ENCODE measurements around the gene SH3RF2. TPM values are rescaled to one million over a fixed set of nuclear protein-coding genes. Genes with fewer than 3 reads are reported as not detected.

The SH3RF2 gene
- total and polyA plus RNA-seq, 4 donors, result 1.0 to 10.5 (median 4.9) TPM

GRCh38 chr5:146059460-146060220, 123.3 kb downstream of the SH3RF2 start:
- no peak for TF ChIP-seq JUND (IDR thresholded peaks at IDR 0.05)
- no peak for TF ChIP-seq SP1 (IDR thresholded peaks at IDR 0.05)
- no peak for TF ChIP-seq MAX (IDR thresholded peaks at IDR 0.05)
- TF ChIP-seq RXRA (IDR thresholded peaks at IDR 0.05), result no peak
- TF ChIP-seq CTCF (IDR thresholded peaks at IDR 0.05; ENCODE audit: low read depth, low read length, missing input control), result no peak
- TF ChIP-seq TAF1 (conservative IDR thresholded peaks at IDR 0.05), result no peak
- TF ChIP-seq NR2F2 (IDR thresholded peaks at IDR 0.05), result no peak
- TF ChIP-seq RAD21 (IDR thresholded peaks at IDR 0.05), result no peak
- TF ChIP-seq GABPA (IDR thresholded peaks at IDR 0.05 in 1 of 2, conservative IDR thresholded peaks at IDR 0.05 in 1 of 2), result no peak
- TF ChIP-seq ZBTB33 (IDR thresholded peaks at IDR 0.05), result no peak
- TF ChIP-seq REST (IDR thresholded peaks at IDR 0.05), result no peak
- TF ChIP-seq EGR1 (IDR thresholded peaks at IDR 0.05; ENCODE audit: low read depth in 2 of 2), result no peak
- no peak for TF ChIP-seq FOXA1 (IDR thresholded peaks at IDR 0.05)
- TF ChIP-seq HNF4G (IDR thresholded peaks at IDR 0.05), result no peak
- no peak for TF ChIP-seq FOXA2 (IDR thresholded peaks at IDR 0.05)
- no peak overlapping the region for H3K4me3 ChIP-seq (ENCODE audit: low read depth in 1 of 3, low read length in 3 of 3)
- no peak overlapping the region for H3K27ac ChIP-seq (ENCODE audit: low read depth in 1 of 2, low read length in 2 of 2)
- H3K4me1 ChIP-seq (ENCODE audit: control insufficient read depth in 4 of 4, insufficient read depth in 4 of 4, low read length in 3 of 4), result no peaks in the 10 kb centered on the region
- no peaks in the 10 kb centered on the region for H3K27me3 ChIP-seq (ENCODE audit: control insufficient read depth in 4 of 4, insufficient read depth in 4 of 4, low read length in 3 of 4)
- WGBS, result 83% methylated on average over 22 of the region's 22 CpGs
- H3K9me3 ChIP-seq (ENCODE audit: control insufficient read depth in 4 of 4, low read length in 3 of 4), result no peaks in the 10 kb centered on the region
- no peak overlapping the region for H3K9ac ChIP-seq (ENCODE audit: low read depth in 1 of 2, low read length in 2 of 2)
- H3K36me3 ChIP-seq (ENCODE audit: control insufficient read depth in 4 of 4, insufficient read depth in 3 of 4, low read depth in 1 of 4, low read length in 3 of 4), result peaks cover 0 to 42% (median 25%) of the 10 kb centered on the region in 4 donors
- no peak for DNase-seq (ENCODE audit: low spot score)

GRCh38 chr5:146060221-146060585, 123.8 kb downstream of the SH3RF2 start:
- Histone ChIP-seq H3K9ac (ENCODE audit: low read depth in 1 of 2, low read length in 2 of 2) (no peak overlapping the region), H3K4me3 (ENCODE audit: low read depth in 1 of 3, low read length in 3 of 3) (no peak overlapping the region), H3K27me3 (ENCODE audit: control insufficient read depth in 4 of 4, insufficient read depth in 4 of 4, low read length in 3 of 4) (no peaks in the 10 kb centered on the region), H3K9me3 (ENCODE audit: control insufficient read depth in 4 of 4, low read length in 3 of 4) (no peaks in the 10 kb centered on the region), H3K27ac (ENCODE audit: low read depth in 1 of 2, low read length in 2 of 2) (no peak overlapping the region), H3K4me1 (ENCODE audit: control insufficient read depth in 4 of 4, insufficient read depth in 4 of 4, low read length in 3 of 4) (no peaks in the 10 kb centered on the region), H3K36me3 (ENCODE audit: control insufficient read depth in 4 of 4, insufficient read depth in 3 of 4, low read depth in 1 of 4, low read length in 3 of 4) (peaks cover 0 to 41% (median 25%) of the 10 kb centered on the region in 4 donors)
- no peak for DNase-seq (ENCODE audit: low spot score)
- WGBS, result 94% methylated on average over 5 of the region's 5 CpGs
- TF ChIP-seq FOXA2 (IDR thresholded peaks at IDR 0.05) (no peak), GABPA (IDR thresholded peaks at IDR 0.05 in 1 of 2, conservative IDR thresholded peaks at IDR 0.05 in 1 of 2) (no peak), FOXA1 (IDR thresholded peaks at IDR 0.05) (no peak), MAX (IDR thresholded peaks at IDR 0.05) (no peak), EGR1 (IDR thresholded peaks at IDR 0.05; ENCODE audit: low read depth in 2 of 2) (no peak), YY1 (IDR thresholded peaks at IDR 0.05) (no peak), TAF1 (conservative IDR thresholded peaks at IDR 0.05) (no peak), NR2F2 (IDR thresholded peaks at IDR 0.05) (no peak), SP1 (IDR thresholded peaks at IDR 0.05) (no peak), RXRA (IDR thresholded peaks at IDR 0.05) (no peak), RAD21 (IDR thresholded peaks at IDR 0.05) (no peak), HNF4A (conservative IDR thresholded peaks at IDR 0.05) (no peak), CTCF (IDR thresholded peaks at IDR 0.05; ENCODE audit: low read depth, low read length, missing input control) (no peak), HNF4G (IDR thresholded peaks at IDR 0.05) (no peak), JUND (IDR thresholded peaks at IDR 0.05) (no peak), ATF3 (IDR thresholded peaks at IDR 0.05) (no peak)

All from liver (tissue), 9 donors.